Limb (tissue), 2 donors: ENCODE measurements around the gene C11orf24.

Experiments used
- DNase-seq, 2 donors: peaks; one replicate each; pipeline ENCODE4 v3.0.0-alpha.2; 2016; ENCODE audit errors: extremely low spot score in 2 of 2

C11orf24 gene

GRCh38 chr11:68270196-68271022 lies 1.4 kb downstream of the C11orf24 start:
- no peak for DNase-seq

- DNase-seq: no peak
Observed at GRCh38 chr11:68269414-68270081, 2.2 kb downstream of the C11orf24 start.

DNA sequence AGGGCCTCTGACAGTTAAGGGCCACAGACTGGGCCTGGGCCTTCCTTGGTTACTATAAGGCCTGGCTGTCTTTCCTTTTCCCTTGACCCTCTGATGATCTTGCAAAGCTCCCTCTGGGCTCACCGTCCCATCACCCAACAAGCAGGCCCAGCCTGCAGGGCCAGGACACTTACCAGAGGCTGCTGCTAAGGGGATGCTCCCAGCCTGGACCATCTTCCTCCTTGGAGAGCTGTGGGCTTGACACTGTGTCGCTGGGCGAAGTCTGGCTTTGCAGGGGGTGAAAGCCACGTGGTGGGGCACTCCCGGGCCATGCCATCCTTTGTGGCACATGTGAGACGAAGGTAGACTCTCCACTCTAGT lies 3.9 kb downstream of the C11orf24 start:
- DNase-seq: no peak

GRCh38 chr11:68266936-68267880 lies 4.6 kb downstream of the C11orf24 start:
- DNase-seq: no peak

DNA sequence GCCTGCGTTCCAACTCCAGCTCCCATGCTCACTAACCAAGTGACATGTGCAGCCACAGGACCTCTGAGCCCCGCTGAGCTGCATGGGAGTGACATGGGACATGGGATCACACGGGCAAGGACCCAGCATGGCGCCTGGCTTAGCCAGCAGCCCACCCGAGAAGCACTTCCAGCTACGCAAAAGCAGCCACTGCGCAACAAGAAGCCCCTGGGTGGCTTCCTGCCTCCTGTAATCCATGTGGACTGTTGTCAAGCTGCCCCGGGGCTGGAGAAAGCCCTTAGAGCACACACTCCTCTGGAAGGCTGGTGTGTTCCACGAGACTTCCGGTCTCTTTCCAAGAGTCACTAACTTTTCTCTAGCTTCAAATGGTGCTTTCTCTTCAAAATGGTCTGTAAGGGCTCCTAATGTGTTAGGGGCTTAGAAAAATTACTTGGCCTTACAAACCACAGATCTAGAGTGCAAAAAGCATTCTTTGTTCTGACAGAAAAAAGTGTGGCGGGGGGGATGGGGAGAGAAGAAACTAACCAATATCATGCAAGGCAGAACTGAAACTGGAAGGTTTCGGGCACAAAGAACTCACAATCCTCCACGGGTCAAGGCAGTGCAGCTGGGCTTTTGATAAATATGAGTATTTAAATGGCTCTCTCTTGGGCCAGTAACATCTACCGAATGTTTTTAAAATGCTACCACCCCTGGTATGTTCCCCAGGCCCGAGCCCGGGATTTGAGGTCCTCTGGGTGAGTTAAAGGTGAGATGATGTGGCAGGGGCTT lies 5.5 kb downstream of the C11orf24 start:
- no peak for DNase-seq

DNA sequence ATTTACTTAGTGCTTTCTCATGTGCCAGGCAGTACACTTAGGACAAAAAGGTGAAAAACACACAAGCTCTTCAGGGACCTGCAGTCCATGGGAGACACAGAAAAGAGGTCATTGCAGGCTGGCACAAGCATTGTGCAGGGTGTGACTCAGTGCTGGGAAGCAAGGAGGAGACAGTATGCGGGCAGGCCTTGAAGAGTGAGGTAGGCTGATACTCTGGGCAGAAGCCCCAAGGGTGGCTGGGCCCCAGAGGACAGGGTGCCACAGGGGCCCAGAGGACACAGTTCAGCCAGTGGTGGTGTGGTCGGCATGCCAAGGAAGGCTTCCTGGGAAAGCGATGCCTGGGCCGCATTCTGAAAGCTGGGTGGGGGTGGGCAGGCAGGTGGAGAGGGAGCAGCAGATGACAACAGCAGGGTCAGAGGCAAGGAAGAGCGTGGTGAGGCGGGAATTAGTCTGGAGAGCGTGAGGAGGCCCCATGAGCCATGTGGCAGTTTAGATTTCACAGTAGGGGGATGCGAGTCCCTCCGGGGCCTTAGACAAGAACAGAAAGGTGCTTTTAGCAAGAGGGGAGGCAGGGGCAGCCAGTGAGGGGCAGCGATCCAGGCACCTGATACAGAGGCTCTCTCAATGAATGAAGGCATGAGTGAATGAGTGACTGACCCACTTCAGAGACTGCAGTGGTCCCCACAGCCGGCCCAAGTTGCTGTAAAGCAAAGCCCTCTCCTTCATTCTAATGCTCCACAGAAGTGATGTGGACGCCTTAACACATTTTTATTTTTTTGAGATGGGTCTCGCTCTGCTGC lies 6.8 kb downstream of the C11orf24 start:
- DNase-seq: no peak

GRCh38 chr11:68264244-68264643 lies 7.5 kb downstream of the C11orf24 start:
- no peak for DNase-seq

DNA sequence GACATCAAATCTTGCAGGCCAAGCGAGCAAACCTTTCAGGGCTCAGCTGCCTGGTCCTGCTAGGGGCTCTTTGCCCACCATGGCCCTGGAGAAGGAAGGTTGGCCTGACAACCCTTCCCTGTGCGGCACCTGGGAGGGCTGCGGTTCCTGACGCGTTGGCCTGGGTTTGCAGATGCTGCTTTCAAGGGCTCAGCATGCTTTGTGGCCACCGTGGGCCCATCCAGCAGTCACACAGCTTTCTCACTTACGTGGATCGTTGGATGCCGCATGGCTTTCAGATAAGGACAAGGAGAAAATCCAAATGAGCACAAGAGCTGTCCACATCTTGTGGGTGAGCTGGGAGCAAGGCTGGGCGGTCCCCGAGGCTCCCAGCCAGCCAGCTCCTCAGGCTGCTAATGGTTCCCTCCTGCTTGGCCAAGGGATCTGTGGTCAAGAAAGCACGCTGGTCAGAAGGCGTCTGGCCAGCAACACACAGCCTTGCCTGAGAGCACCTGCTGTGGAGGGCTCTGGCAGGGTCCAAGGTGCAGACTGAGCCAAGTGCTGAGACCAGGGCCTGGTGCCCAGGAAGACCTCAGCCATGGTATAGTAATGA lies 8.2 kb downstream of the C11orf24 start:
- DNase-seq: no peak

DNA sequence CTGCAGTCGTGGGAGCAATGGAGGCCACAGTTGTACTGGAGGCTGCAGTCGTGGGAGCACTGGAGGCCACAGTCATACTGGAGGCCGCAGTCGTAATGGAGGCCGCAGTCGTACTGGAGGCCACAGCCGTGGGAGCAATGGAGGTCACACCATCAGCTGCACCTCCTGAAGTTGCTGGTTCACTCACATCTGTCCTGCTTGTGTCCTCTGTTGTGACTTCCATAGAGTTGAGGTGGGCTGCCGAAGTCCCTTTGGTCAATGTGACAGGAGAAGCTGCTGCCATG lies 9.3 kb downstream of the C11orf24 start:
- no peak for DNase-seq

DNA sequence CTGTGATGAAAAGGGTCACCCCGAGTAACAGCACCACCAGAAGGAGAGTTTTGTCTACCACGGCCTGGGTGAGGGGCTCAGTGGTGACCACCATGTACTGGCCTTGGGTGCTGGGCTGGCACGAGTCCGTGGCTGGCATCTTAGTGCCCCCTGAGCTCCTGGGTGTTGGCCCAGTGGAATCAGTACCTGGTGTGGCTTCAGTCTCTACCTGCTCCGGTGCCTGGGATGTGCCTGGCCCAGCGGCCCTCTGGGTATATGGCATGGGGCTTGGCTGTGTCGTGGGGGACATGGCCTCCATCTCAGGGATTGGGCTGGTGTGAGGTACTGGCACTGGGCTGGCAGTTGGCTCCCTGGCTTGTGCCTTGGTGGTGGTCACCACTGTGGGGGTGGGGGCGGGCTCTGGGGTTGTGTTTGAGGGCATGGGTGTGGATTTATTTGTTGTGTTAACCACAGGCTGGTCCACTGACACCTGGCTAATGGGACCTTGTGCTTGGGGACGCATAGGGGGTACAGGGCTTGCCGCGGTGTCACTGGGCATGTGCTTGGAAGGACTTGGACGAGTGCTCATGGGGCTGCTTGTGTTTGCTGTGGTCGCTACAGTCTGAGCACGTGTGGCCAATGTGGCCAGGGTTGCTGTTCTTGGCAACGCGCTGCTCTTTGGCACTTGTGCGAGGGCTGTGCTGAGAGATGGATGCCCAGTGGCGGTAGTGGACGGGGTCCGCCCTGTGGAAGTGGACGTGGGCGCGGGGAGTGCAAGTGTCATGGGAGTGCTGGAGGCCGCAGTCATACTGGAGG lies 9.8 kb downstream of the C11orf24 start:
- DNase-seq: no peak

GRCh38 chr11:68261006-68261405 lies 10.8 kb downstream of the C11orf24 start:
- DNase-seq: no peak

DNA sequence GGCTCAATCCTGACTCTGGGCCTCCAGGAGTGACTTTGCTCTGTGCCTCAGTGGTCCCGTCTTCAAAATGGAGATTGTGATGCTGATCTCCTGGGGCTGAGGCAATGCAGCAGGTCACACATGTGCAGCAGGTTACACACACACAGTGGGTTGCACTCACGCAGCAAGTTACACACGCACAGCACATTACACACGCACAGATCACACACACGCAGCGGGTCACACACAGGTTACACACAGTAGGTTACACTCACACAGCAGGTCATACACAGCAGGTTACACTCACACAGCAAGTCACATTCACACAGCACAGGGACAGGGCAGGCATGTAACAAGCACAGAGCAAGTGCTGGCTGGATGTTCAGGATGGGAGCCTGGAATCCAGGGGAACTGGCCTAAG lies 11.3 kb downstream of the C11orf24 start:
- no peak for DNase-seq

- DNase-seq: no peak
Observed at GRCh38 chr11:68259122-68259959, 12.4 kb downstream of the C11orf24 start.

DNA sequence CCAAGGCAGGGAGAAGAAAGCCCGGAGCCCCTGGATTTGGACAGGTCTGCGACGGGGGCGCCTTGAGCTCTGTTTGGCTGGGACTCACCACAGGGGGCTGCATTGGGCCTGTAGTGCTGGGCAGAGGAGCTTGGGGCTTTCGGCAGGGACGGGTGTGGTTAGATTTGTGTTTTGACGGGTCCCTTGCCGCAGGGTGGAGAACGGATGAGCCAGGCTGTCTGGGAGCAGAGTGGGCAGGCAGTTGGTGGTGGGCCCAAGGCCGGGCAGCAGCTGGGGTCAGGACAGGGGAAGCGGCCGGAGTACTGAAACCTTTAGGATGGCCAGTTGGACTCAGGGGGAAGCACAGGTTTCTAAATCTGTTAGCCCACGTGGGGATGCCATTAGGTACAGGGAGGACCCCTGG lies 13.4 kb downstream of the C11orf24 start:
- no peak for DNase-seq

GRCh38 chr11:68257477-68258362 lies 14.1 kb downstream of the C11orf24 start:
- peak; percentile 89 to 96 for DNase-seq

DNA sequence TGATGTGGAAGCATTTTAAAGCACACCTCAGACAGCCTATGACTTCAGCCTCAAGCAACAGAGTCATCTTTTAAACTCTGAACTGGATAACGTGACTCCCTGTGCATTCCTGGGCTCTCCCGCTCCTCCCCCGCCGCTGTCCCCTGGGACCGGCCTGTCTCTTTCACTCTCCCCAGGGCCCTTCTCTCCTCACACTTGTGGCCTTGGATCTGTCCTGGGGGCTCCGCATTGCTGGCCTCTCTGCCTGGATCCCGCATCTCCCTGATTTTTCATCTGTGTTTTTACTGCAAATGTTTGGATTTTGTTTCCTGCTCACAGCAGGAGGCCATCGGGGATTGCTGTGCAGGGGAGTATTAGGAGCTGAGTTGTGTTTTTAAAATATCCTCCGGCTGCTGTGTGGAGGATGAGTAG lies 15.4 kb downstream of the C11orf24 start:
- no peak for DNase-seq

- DNase-seq: no peak
Observed at GRCh38 chr11:68255526-68255925, 16.2 kb downstream of the C11orf24 start.
